ENCODE data around the gene ALKBH2. TPM values are rescaled to one million over a fixed set of nuclear protein-coding genes. Genes with fewer than 3 reads are reported as not detected.
"Not testable (repeated sequence)": the region's sequence is repeated elsewhere in the genome, so short reads cannot be mapped to it uniquely, and the experiment has no call there.

The ALKBH2 gene
- total and polyA plus RNA-seq, 2 donors, result 15.5 to 25.9 TPM

DNA sequence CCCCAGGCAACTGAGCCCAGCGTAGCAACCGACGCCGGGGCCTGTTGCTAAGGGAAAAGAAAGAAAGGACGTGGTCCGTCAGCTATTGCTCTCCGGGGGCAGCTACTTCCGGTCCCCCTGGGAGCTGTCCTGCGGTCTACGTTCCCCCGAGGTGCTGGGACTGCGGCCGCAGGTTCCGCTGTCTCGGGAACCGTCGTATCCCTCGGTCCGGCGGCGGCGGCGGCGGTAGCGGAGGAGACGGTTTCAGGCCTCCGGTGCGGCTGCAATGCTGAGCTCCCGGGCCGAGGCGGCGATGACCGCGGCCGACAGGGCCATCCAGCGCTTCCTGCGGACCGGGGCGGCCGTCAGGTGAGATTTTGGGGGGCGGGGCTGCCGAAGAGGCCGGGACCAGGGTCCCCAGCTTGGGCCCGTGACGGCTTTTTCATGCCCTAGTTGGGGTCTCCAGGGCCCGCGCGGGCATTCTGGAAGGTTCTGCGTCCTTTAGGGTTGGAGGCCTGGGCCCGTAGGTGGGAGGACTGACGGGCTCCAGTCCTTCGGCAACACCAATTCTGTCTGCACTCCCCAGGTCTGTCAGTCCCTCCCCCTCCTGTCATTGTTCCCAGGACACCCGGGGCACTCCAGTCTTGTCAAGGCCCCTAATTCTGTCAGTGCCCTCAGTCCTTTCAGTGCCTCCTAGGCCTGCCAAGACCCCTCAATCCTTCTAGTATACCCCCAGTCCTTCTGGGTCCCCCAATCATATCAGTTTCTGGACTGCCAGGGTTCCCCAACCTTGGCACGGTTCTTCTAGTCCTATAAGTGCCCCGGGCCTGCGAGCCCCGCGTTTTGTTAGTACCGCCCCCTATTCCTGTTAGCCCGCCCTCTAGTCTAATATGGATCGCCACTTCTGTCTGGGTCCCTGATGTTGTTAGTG, 40.6 kb downstream of the ALKBH2 start, which contains the start of gene USP30:
TSS of gene USP30 (plus strand) at position 163 of the 910 bp plus-strand sequence. CDS start at position 266, 103 bp downstream.
- peak; percentile 55 to 93 (median 83) for DNase-seq (ENCODE audit: low read depth in 6 of 9, low spot score in 9 of 9)
- H3K27me3 ChIP-seq (ENCODE audit: control insufficient read depth in 2 of 2, insufficient read depth in 1 of 2, low read length in 1 of 2), result no peaks in the 10 kb centered on the region
- peak within 1 kb of the TSS; percentile 84 for H3K27ac ChIP-seq (ENCODE audit: low read depth in 1 of 2, low read length in 1 of 2)
- peaks cover 3 to 17% of the 10 kb centered on the region in 2 donors for H3K4me1 ChIP-seq (ENCODE audit: control insufficient read depth in 2 of 2, insufficient read depth in 2 of 2, low read length in 2 of 2)
- peak within 1 kb of the TSS; percentile 85 to 99 for H3K4me3 ChIP-seq (ENCODE audit: low read length in 2 of 2)
- H3K9me3 ChIP-seq (ENCODE audit: control insufficient read depth in 2 of 2, insufficient read depth in 1 of 2, low read length in 1 of 2), result no peaks in the 10 kb centered on the region
- H3K36me3 ChIP-seq (ENCODE audit: control insufficient read depth in 2 of 2, insufficient read depth in 2 of 2, low read length in 1 of 2), result peaks cover under 1 to 3% of the 10 kb centered on the region in 2 donors
- under 1% methylated on average over 61 of the region's 61 CpGs for WGBS

DNA sequence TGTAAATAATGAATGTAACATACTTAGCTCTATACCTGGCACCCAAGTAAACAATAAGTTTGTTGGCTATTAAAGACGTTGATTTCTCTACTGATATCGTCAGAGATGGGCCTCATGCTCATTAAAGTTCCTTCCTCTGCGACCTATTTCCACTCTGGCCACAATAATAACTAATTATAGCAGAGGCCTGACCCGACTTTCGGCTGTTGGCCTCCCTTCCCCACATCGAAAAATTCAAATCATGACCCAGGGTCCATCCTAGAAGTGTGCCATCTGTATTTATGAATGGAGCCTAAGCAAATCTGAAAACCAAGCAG, 41.2 kb downstream of the ALKBH2 start:
- Histone ChIP-seq H3K27me3 (ENCODE audit: control insufficient read depth in 2 of 2, insufficient read depth in 1 of 2, low read length in 1 of 2) (no peaks in the 10 kb centered on the region), H3K27ac (ENCODE audit: low read depth in 1 of 2, low read length in 1 of 2) (peak overlapping the region; percentile 1 to 33), H3K36me3 (ENCODE audit: control insufficient read depth in 2 of 2, insufficient read depth in 2 of 2, low read length in 1 of 2) (no peaks in the 10 kb centered on the region), H3K4me1 (ENCODE audit: control insufficient read depth in 2 of 2, insufficient read depth in 2 of 2, low read length in 2 of 2) (peaks cover 3 to 17% of the 10 kb centered on the region in 2 donors), H3K9me3 (ENCODE audit: control insufficient read depth in 2 of 2, insufficient read depth in 1 of 2, low read length in 1 of 2) (no peaks in the 10 kb centered on the region), H3K4me3 (ENCODE audit: low read length in 2 of 2) (peak overlapping the region; percentile 85 to 99)
- no peak for DNase-seq (ENCODE audit: low read depth in 6 of 9, low spot score in 9 of 9)
- 14% methylated on average over 6 of the region's 6 CpGs for WGBS

DNA sequence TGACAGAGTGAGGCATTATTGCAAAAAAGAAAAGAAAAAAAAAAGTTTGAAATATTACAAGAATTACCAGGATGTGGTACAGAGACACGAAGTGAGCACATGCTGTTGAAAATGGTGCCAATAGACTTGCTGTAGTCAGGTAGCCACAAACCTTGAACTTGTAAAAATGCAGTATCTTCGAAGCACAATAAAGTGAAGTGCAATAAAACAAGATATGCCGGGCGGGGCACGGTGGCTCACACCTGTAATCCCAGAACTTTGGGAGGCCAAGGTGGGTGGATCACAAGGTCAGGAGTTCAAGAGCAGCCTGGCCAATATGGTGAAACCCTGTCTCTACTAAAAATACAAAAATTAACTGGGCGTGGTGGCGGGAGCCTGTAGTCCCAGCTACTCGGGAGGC, 43.5 kb downstream of the ALKBH2 start:
- not testable (repeated sequence) for DNase-seq (ENCODE audit: low read depth in 6 of 9, low spot score in 9 of 9); H3K27ac ChIP-seq (ENCODE audit: low read depth in 1 of 2, low read length in 1 of 2); H3K9me3 ChIP-seq (ENCODE audit: control insufficient read depth in 2 of 2, insufficient read depth in 1 of 2, low read length in 1 of 2); H3K4me3 ChIP-seq (ENCODE audit: low read length in 2 of 2); H3K36me3 ChIP-seq (ENCODE audit: control insufficient read depth in 2 of 2, insufficient read depth in 2 of 2, low read length in 1 of 2); H3K27me3 ChIP-seq (ENCODE audit: control insufficient read depth in 2 of 2, insufficient read depth in 1 of 2, low read length in 1 of 2)
- 89% methylated on average over 8 of the region's 8 CpGs for WGBS
- H3K4me1 ChIP-seq (ENCODE audit: control insufficient read depth in 2 of 2, insufficient read depth in 2 of 2, low read length in 2 of 2), result peaks cover 3 to 17% of the 10 kb centered on the region in 2 donors

DNA sequence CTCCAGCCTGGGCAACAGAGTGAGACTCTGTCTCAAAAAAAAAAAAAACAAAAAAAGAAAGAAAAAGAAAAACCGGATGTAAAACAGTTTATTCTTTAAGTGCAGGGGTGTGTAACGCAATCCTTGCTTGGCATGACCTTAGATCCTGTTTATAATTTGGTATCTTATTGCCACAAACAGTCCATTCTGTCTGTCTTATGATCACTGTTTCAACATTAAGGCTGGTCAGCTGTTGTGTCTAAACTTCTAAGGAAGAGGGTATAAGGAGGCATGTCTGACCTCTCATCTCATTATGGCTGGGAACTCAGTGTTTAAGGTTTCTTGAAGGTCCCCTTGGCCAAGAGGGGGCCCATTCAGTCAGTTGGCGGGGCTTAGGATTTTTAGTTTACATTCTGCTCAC, 44.6 kb downstream of the ALKBH2 start:
- not testable (repeated sequence) for H3K4me3 ChIP-seq (ENCODE audit: low read length in 2 of 2); H3K27me3 ChIP-seq (ENCODE audit: control insufficient read depth in 2 of 2, insufficient read depth in 1 of 2, low read length in 1 of 2); H3K36me3 ChIP-seq (ENCODE audit: control insufficient read depth in 2 of 2, insufficient read depth in 2 of 2, low read length in 1 of 2); DNase-seq (ENCODE audit: low read depth in 6 of 9, low spot score in 9 of 9); H3K27ac ChIP-seq (ENCODE audit: low read depth in 1 of 2, low read length in 1 of 2); H3K9me3 ChIP-seq (ENCODE audit: control insufficient read depth in 2 of 2, insufficient read depth in 1 of 2, low read length in 1 of 2)
- H3K4me1 ChIP-seq (ENCODE audit: control insufficient read depth in 2 of 2, insufficient read depth in 2 of 2, low read length in 2 of 2), result peaks cover 3 to 15% of the 10 kb centered on the region in 2 donors
- WGBS, result 93% methylated on average over 3 of the region's 3 CpGs

DNA sequence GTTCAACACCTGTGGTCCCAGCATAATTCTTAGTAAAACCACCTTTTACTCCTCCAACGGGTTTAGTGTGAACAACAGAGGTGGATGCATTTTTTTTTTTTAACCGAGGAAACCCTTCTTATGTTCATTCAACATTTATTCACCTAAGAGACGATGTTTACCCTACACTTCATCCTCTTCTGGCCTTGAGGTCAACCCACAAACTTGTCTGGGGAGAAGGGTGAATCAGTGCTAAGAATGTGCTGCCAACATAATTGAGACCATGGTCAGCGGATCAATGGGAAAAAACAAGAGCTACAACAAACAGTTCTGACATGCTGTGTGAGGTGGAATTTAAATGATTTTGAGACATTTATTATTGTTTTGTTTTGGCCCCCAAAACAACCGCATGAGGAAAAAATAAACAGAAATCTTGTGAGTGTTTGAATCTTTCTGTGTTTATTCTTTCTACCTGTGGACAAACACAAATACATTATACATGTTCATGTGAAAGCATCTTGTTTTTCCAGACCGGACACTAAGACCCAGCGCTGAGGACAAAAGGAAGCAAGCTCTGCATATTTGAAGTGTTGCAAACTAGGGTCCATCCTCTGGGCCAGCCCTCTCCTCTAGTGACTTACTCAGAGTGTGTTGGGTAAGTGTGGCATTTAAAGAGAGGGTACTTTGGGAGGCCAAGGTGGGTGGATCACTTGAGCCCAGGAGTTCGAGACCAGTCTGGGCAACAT, 46.0 kb downstream of the ALKBH2 start:
- DNase-seq (ENCODE audit: low read depth in 6 of 9, low spot score in 9 of 9), result no peak
- WGBS, result 81% methylated on average over 8 of the region's 8 CpGs
- Histone ChIP-seq H3K9me3 (ENCODE audit: control insufficient read depth in 2 of 2, insufficient read depth in 1 of 2, low read length in 1 of 2) (no peaks in the 10 kb centered on the region), H3K4me1 (ENCODE audit: control insufficient read depth in 2 of 2, insufficient read depth in 2 of 2, low read length in 2 of 2) (peaks cover 0 to 5% of the 10 kb centered on the region in 2 donors), H3K27me3 (ENCODE audit: control insufficient read depth in 2 of 2, insufficient read depth in 1 of 2, low read length in 1 of 2) (no peaks in the 10 kb centered on the region), H3K36me3 (ENCODE audit: control insufficient read depth in 2 of 2, insufficient read depth in 2 of 2, low read length in 1 of 2) (no peaks in the 10 kb centered on the region), H3K4me3 (ENCODE audit: low read length in 2 of 2) (no peak overlapping the region), H3K27ac (ENCODE audit: low read depth in 1 of 2, low read length in 1 of 2) (no peak overlapping the region)

DNA sequence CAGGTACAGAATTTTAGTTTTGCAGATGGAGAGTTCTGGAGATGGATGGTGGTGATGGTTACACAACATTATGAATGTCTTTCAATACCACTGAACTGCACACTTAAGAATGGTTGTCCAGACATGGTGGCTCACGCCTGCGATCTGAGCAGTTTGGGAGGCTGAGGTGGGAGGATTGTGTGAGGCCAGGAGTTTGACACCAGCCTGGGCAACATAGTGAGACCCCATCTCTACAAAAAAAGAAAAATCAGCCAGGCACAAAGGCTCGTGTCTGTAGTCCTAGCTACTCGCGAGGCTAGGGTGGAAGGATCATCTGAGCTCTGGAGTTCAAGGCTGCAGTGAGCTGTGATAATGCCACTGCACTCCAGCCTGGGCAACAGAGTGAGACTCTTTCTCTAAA, 49.0 kb downstream of the ALKBH2 start:
- H3K27me3 ChIP-seq (ENCODE audit: control insufficient read depth in 2 of 2, insufficient read depth in 1 of 2, low read length in 1 of 2), result no peaks in the 10 kb centered on the region
- 95% methylated on average over 5 of the region's 5 CpGs for whole genome bisulfite sequencing
- no peaks in the 10 kb centered on the region for H3K36me3 ChIP-seq (ENCODE audit: control insufficient read depth in 2 of 2, insufficient read depth in 2 of 2, low read length in 1 of 2)
- no peak overlapping the region for H3K27ac ChIP-seq (ENCODE audit: low read depth in 1 of 2, low read length in 1 of 2)
- DNase-seq (ENCODE audit: low read depth in 6 of 9, low spot score in 9 of 9), result no peak
- no peak overlapping the region for H3K4me3 ChIP-seq (ENCODE audit: low read length in 2 of 2)
- H3K9me3 ChIP-seq (ENCODE audit: control insufficient read depth in 2 of 2, insufficient read depth in 1 of 2, low read length in 1 of 2), result peaks cover 0 to 2% of the 10 kb centered on the region in 2 donors
- no peaks in the 10 kb centered on the region for H3K4me1 ChIP-seq (ENCODE audit: control insufficient read depth in 2 of 2, insufficient read depth in 2 of 2, low read length in 2 of 2)

Other genes with a start within 250 kb of the ALKBH2 start
- 2.8 TPM for gene SSH1, start 235.9 kb downstream of the ALKBH2 start, total RNA-seq
- 5.1 TPM for gene SSH1, start 235.9 kb downstream of the ALKBH2 start, polyA plus RNA-seq
- 0.05 TPM for gene DAO, start 213.4 kb downstream of the ALKBH2 start, total RNA-seq
- 0.07 TPM for gene DAO, start 213.4 kb downstream of the ALKBH2 start, polyA plus RNA-seq
- 0.05 TPM for gene SVOP, start 72.4 kb downstream of the ALKBH2 start, total RNA-seq
- 0.14 TPM for gene SVOP, start 72.4 kb downstream of the ALKBH2 start, polyA plus RNA-seq
- gene USP30, start 40.9 kb downstream of the ALKBH2 start, total RNA-seq, result 6.0 TPM
- 9.1 TPM for gene USP30, start 40.9 kb downstream of the ALKBH2 start, polyA plus RNA-seq
- 22.3 TPM for gene UNG, start 4.1 kb upstream of the ALKBH2 start, total RNA-seq
- gene UNG, start 4.1 kb upstream of the ALKBH2 start, polyA plus RNA-seq, result 14.1 TPM
- gene ACACB, start 23.1 kb upstream of the ALKBH2 start, total RNA-seq, result 2.0 TPM
- gene ACACB, start 23.1 kb upstream of the ALKBH2 start, polyA plus RNA-seq, result 9.5 TPM
- not detected for gene FOXN4, start 215.8 kb upstream of the ALKBH2 start, total RNA-seq
- 0.14 TPM for gene FOXN4, start 215.8 kb upstream of the ALKBH2 start, polyA plus RNA-seq

All from thymus (tissue), 11 donors.